NCI-H187 treated with DMSO at 0.1 percent for 48 hours (cell line): ENCODE measurements around the gene GRIK2.
"Not testable (repeated sequence)": the region's sequence is repeated elsewhere in the genome, so short reads cannot be mapped to it uniquely, and the experiment has no call there.

Source experiments
- DNase-seq: peaks from one replicate; lab custom pipeline; 2025; lab: John Stamatoyannopoulos, UW

GRIK2 gene

DNA sequence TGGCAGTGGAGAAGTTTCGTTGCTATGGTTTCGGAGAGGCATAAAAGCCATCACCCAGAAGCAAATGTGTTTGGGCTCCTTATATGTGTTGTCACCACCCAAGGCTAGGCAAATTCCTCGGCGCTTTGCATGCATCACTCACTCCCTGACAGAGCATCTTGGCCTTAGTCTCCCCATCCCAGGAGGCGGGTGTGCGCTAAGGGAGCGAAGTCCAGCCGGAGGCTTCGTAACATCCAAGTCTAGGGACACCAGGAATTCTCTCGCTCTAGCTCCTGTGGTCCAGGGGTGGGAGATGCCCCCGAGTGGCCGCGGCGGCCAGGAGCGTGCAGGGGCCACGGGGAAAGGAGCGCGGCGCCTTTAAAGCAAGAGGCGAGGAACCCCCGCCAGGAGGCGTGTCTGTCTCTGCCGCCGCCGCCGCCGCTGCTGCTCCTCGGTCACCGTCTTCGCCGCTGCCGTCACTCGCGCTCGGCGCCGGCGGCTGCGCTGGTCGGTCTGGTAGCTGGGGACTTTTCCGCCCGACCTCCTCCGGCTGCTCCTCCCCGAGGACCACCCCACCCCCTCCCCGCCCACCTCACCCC lies at the start of gene GRIK2:
TSS of gene GRIK2 (plus strand) at position 458 of the 578 bp plus-strand sequence.
- DNase-seq = no peak

DNA sequence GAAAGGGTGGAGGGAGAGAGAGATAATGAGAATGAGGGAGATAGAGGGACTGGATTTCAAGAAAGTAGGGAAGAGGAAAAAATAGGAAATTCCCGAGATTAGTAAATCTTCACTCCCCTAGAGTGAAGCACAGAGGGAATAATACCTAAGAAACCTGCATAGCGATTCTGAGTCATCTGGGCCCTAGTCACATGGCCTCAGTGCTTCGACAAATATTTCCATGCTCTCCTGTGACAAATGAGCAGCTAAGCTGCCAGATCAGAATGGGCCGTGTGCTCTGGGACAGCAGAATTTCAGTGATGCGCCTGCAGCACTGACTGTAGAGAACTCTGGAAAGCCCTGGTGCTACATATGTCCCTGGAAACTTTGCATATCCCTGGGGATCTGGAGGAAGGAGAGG lies 48.6 kb upstream of the GRIK2 start:
- no peak for DNase-seq

DNA sequence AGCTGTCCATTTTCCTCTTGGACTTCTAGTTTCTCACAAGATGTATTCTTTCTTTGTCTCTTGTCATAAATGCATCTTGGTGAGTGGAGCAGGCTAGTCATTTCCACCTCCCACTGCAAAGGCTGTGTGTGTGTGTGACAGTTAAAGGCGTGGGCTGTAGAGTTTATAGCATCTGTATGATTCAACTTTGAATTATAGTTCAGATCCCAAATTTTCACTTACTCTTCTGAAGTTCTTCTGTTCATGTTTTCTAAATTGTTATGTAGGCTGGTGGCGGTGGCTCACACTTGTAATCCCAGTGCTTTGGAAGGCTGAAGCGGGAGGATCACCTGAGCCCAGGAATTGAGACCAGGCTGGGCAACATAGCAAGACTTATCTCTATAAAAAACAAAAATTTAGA lies 44.7 kb upstream of the GRIK2 start:
- DNase-seq = no peak

DNA sequence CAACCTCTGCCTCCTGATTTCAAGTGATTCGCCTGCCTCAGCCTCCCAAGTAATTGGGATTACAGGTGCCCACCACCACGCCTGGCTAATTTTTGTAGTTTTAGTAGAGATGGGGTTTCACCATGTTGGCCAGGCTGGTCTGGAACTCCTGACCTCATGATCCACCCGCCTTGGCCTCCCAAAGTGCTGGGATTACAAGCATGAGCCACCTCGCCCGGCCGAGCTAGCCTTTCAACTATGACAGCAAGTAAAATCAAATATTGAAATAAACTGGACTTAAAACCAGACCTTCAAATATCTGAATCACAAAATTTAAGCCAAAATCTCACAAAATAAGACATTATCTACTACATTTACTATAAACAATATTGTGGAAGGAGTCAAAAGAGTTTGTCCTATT lies 42.9 kb upstream of the GRIK2 start:
- not testable (repeated sequence) for DNase-seq

DNA sequence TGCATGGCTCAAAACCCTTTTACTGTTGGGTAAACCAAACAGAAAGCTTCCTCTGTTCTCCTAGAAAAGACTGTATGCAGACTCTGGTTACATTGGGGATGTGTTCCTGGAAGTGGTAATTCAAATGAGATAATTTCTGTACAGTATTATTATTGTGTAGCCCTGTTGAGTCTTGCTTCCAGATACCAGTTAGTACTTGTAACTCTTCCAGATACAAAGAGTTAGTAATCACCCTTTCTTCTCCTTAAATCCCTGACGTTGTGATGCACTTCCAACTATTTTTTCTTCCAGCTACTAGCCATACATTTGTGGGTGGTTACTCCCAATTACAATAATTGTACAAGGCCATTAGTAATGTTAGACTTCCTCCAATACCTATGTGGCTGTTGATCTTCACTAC lies 42.3 kb upstream of the GRIK2 start:
- DNase-seq = no peak

DNA sequence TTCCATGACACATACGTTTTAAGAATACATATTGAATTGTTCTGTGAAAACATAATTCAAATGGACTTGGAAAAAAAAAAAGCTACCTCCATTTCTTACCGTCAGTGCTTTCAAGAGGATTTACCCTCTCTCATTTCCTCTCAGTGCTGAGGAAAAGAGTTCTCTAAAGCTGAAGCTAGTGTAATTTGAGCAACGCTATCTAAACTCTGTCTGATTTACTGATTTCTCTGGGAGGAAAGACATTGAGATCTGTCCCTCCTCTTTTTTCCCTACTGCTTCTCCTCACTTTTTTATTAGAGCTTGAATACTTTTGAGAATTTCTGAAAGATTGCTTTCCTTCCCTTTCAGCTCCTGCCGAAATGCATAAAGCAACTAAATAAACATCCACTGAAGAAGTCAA lies 41.2 kb upstream of the GRIK2 start:
- DNase-seq = no peak

DNA sequence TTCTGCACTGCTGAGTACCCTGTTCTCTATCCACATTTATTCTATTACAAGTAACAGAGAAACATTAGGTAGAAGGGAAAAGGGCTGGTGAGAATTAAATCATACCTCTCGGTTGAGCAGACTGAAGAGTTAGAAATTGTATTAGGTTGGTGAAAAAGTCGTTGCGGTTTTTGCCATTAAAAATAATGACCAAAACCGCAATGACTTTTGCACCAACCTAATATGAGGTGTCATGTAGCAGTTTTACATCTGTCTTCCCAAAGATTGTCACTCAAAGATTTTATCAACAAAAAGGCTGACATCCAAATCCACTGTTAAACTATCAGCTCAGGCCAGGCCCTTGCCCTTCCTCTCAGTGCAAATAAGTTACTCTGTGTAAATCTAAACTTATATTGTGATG lies 28.3 kb upstream of the GRIK2 start:
- DNase-seq = no peak

DNA sequence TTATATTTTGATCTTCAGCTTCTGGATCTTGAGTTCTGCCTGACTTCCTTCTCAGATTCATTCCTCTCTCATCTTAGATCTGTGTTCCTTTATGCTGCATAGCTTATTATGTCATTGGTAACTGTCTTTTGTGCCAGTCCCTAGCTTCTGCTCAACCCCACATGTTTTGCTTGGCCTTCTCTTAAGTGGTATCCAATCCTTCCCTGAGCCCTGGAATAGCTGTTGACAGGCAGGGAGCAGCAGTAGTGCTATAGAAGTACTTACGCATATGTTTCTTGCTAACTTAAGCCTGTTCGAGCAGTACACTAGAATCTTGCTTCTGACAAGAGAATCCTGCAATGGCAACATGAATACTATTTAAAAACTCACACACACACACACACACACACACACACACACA lies 13.6 kb upstream of the GRIK2 start:
- DNase-seq = no peak

DNA sequence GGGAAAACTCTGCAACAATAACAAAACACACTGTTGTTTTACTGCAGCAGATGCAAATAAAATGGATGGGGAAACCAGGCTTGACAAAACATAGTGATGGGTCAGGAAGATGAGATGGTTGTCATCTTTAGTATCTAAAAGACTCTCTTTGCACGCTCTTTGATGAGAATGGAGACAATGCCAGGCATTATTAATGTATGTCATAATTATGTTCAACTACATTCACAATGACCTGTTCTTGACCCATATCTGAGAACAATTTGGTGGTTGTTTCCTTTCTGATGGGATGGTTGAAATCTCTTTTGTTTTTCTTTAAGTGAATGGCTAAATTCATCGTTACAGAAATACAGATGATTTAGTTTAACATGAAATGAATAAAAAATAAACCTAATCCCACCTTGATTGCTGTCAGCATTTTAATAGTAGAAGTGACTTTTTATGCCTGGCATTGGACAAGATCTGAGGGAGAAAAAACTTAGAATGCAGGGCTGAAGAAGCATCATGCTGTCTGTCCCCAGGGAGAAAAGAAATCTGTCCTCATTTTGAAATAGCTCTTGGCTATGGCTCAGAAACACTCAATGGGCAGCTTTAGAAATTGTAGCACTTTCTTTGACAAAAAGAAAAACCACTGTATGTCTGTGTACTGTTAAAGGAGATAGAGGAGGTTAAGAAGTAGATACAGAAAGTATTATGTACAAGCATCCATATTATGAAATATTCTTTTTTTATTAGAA lies 12.4 kb upstream of the GRIK2 start:
- DNase-seq = no peak

DNA sequence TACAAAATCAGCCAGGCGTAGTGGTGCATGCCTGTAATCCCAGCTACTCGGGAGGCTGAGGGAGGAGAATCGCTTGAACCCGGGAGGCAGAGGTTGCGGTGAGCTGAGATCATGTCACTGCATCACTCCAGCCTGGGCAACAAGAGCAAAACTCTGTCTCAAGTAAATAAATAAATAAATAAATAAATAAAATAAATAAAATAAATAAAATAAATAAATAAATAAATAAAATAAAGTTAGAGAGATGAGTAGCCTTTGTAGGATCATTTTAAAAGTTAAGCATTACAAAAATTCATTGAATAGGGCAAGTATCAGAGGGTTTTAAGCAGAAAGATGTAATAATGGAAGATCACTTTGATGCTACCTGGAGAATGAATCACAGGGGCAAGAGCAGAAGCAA lies 9.8 kb upstream of the GRIK2 start:
- DNase-seq = not testable (repeated sequence)

DNA sequence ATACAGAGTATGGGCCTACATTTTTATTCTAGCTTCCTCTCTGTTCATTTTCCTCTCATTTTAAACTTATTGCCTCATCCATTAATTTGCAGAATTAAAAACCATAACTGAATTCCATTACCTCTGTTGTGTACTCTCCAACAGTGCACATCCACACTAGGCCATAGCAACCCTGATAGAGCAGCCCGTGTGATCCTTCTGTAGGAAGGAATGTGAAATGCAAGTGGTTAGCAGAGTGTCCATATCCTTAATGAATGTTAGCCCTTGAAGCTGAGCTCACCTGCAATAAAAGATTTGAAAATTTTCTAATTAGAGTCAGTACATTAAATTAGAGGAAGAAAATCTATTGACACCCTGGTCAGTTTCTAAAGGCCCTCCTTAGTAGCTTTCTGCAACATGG lies 6.5 kb upstream of the GRIK2 start:
- DNase-seq = no peak

DNA sequence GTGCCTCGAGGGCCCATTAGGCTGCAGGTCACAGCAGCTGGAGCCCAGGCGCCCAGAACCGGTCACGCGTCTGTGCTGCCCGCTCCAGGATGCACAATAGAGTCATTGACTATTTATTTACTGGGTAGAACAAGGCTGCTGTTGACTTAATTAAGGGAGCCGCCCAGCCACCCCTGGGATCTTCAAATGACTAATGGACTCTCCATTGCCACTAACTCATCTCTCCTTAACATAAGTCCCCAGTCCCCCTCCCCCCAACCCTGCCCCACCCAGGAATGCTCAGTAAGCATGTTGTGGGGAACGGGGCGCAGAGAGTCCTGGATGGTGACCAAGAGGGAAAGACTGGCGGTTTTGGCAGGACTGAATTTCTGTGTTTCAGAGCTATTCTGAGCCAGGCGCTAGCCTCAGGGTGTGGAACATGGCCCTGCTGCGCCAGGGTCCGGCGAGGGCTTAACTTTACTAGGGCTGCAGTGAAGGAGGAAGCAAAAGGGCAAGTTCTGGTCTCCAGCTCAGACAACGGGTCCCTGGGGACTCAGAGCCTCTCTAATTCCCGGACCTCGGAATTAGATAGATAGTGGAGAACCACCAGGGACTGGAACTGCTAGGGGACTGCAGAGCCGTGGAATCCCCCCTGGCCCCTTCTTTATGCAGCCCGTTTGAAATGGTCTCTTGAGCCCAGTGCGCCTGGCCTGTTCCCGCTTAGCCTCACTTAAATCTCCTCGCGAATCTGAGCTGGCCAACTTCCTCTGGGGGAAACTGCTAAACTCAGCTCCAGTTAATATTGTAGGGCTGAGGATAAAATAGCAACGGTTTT lies 1.5 kb upstream of the GRIK2 start:
- DNase-seq = no peak

DNA sequence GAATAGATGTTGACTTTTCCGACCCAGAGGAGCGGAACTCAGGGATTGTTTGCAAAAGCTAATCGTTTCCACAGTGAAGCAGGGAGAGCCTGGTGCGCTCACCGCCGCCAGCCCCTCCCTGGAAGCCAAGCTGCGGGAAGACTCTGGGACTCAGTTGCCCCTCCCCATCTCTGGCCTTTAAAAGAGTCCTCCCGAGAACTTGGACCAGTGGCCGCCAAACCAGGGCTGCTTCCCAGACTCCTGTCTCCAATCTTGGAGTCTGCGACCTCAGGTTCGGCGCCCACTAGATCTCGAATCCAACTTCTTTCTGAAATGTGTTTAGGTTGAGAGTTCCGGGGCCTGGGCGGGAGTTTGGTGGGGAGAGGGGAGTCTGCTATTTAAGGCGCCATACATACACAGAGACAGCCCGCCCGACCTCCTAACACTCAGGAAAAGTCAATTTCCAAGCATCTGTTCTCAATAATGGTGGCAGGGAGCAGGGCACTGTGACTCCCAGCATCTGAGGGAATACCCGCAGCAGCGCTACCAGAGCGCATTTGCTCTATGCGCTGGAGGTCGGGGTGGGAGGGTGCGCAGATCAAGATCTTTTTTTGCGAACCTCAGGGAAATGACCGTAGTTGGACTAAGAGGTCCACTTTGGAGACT lies 800 bp upstream of the GRIK2 start:
- DNase-seq = no peak

DNA sequence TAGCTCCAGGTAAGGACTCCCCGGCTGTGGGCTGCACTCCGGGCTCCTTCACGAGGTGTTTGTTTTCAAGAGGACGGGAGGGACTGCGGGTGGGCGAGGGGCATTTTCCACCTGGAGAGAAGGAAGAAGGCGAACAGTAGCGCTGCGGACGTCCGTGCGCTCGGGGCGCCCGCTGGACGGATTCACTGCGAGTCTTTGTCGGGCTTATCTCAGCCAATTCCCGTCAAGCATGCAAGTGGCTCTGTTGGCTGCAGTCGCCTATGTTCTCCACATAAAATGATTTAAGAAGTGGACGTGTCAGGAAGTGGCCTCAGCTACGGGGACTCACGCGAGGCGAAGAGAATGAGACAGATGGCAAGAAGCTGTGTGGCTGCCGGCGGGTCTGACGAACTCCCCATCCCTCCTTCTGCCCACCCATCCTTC lies 332 bp downstream of the GRIK2 start:
- DNase-seq = no peak

DNA sequence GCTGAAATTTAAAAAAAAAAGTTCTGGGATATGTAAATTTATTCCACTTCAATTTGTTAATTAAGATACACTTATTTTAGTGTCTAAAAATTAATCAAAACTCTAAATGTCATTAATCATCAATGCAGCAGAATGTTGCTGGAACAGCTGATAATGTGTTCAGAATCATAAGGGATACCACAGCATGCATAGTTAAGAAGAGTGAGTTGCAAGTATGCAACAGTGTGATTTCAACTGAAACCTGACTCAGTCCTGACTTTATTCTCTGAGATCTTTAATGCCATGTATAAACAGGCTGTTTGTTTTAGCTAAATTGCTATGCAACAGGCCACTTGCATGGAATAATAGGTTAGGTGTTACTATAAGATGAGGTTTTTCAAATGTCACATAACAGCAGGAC lies 1.4 kb downstream of the GRIK2 start:
- no peak for DNase-seq

DNA sequence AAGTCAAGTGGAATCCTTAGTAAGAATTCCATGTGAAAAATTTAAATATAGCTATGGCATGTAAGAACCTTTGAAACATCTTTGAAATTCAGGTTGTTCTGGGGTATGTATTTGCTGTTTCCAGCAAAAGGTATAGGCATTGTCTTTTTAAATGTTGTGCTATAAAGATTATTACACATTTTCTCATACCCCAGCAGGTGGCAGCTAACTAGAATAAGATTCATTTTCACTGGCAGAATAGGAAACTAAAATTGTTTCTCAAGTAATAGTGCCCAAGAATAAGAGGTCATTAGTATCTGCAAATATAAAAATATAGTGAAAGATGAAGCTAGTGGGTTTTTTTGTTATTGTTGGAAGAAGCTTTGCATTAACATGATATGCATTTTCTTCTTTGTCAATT lies 1.8 kb downstream of the GRIK2 start:
- no peak for DNase-seq

DNA sequence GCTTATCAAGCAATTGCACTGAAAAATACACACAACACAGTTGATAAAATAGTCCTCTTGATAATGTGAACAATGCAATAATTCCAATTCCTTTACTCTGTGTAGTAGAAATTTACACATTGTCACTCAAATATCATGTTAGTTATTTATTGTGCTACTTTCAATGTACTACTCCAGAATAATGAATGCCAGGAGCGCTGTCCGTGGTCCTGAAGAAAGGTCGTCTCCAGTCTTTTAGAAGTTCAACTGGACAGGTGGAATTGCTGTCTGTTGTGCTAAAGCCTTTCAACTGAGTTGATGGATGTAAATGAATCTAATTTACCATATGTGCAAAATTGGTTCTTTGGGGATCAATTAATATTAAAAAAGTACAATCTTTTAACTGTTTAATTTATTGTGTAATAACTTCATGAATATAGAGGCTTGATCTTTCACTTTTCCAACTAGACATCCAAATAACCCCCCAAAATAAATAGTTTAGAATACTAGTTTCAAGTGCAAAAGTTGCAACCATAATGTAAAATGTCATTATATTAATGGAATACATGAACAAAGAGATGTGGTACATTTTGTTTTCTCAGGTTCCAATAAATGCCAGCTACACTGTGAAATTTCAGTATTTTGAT lies 3.2 kb downstream of the GRIK2 start:
- DNase-seq = no peak

DNA sequence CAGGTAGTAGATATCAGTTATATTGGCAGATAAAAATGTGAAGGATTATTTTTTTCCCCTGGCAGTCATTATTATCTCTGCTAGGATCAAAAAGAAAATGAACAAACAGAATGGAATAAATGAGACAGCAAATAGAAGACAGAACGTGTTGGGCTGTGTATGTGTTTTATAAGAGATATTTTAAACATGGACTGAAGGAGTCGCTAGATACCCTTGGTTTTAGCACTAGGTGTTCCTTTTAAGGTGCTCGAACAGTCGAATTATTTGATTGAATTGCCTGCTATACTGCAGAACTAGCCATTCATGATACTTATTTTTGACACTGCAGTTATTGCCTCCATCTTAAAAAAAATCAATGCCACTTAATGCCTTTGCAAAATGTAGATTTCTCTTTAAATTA lies 3.7 kb downstream of the GRIK2 start:
- DNase-seq = no peak

DNA sequence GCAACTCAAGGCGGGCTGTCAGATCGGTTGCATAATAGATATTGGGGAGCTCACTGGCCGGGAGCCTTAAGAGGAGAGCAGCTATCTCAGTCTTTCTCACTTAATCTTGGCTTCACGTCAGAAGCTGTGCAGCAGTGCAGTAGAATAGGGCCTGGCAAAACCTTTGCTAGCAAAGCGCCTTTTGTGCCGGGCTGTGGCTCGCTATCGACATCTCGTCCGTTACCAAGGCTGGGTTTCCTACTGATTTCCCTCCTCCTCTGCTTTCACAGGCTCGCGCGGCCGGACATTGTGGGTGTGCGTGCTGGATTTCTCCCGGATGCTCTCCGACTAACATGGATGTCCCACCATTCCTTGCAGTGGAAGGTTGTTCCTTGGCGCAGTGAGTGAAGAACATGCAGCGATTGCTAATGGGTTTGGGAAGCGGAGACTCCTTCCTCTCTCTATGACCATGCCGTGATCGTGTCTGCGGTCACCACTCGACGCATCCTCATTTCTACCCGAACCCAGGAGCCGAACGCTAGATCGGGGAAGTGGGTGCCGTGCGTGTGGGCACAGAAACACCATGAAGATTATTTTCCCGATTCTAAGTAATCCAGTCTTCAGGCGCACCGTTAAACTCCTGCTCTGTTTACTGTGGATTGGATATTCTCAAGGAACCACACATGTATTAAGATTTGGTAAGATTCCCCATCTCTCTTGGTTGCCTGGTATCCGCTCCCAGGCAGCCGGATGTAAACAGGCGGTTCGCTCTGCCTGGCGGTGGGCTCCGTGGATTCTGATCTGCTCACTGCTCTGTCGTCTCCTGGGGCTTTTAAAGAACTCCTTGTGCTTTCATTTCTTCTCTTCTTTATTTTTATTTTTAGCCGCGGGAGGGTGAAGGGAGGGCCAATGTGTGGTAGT lies 5.5 kb downstream of the GRIK2 start:
- no peak for DNase-seq

DNA sequence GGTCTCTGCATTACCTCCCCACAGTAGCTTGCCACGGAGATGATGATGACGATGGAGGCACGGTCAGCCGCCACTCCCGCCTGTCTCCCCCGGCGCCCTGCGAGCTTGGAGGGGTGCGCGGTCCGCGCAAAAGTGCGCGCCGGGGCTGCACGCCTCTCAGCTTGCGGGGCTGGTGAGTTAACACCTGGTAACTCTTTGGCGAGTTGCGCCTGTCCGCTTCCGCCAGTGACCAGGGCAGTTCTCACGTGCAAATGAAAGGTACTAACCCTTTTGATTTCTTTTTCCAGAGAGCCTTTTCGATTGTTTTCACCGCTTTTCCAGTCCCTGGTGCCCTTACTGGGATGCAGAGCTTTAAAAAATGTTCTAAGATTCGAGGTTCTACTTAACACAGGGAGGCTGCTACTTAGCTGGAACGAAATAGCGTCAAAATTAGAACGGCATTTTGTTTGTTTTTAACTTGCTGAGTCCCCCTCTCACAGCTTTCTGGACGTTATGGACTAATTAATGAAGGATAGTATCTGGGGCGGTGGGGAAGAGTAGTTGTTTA lies 6.2 kb downstream of the GRIK2 start:
- no peak for DNase-seq
